GM12872 (cell line): ENCODE results near the gene LDHD.

Experiments used
- TF ChIP-seq, protein P1 (sequence below): IDR thresholded peaks from 3 replicates; pipeline ENCODE4 v1.5.1; 2011; ENCODE audit warnings: low read depth, mild to moderate bottlenecking, low read length, moderate library complexity; ENCODE audit not compliant: insufficient read depth

The LDHD gene

GRCh38 chr16:75116081-75116910 lies at the start of gene LDHD:
LDHD (minus strand) TSS chr16:75116780; CDS start chr16:75116720, 60 bp downstream.
- TF ChIP-seq, protein P1, sequence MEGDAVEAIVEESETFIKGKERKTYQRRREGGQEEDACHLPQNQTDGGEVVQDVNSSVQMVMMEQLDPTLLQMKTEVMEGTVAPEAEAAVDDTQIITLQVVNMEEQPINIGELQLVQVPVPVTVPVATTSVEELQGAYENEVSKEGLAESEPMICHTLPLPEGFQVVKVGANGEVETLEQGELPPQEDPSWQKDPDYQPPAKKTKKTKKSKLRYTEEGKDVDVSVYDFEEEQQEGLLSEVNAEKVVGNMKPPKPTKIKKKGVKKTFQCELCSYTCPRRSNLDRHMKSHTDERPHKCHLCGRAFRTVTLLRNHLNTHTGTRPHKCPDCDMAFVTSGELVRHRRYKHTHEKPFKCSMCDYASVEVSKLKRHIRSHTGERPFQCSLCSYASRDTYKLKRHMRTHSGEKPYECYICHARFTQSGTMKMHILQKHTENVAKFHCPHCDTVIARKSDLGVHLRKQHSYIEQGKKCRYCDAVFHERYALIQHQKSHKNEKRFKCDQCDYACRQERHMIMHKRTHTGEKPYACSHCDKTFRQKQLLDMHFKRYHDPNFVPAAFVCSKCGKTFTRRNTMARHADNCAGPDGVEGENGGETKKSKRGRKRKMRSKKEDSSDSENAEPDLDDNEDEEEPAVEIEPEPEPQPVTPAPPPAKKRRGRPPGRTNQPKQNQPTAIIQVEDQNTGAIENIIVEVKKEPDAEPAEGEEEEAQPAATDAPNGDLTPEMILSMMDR: no peak

DNA sequence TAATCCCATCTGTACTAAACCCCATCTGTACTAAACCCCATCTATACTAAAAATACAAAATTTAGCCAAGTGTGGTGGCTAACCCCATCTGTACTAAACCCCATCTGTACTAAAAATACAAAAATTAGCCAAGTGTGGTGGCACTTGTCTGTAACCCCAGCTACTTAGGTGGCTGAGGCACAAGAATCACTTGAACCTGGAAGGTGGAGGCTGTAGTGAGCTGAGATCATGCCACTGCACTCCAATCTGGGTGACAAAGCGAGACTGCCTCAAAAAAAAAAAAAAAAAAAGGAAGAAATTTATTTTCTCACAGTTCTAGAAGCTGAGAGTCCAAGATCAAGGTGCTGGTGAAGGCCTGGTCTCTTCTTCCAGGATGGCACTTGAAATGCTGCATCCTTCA lies 43.8 kb upstream of the LDHD start:
- TF ChIP-seq, protein P1: no peak

GRCh38 chr16:75152635-75153034 lies 36.1 kb upstream of the LDHD start:
- TF ChIP-seq, protein P1: no peak

GRCh38 chr16:75151798-75152197 lies 35.2 kb upstream of the LDHD start:
- TF ChIP-seq, protein P1: no peak

- TF ChIP-seq, protein P1: no peak
Measured at GRCh38 chr16:75148311-75149195, 32.0 kb upstream of the LDHD start, which contains the start of gene ZFP1. ZFP1 (plus strand) TSS chr16:75148524; CDS start chr16:75152952, 4,428 bp downstream.

DNA sequence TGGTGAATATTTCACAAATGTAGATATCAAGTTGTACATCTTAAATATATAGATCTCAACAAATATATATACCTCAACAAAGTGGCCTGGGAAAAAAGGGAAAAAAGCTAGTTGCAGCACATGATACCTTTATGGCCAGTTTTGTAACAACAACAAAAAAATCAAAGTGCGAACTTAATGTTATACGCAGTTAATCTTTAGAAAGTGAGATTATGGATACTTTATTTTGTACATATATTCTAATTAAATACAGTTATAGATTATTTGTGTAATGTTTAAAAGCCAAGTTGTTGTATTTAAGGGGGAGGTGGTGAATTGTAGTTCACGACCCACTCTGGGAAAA lies 31.4 kb upstream of the LDHD start:
- TF ChIP-seq, protein P1: no peak

- TF ChIP-seq, protein P1: no peak
Measured at GRCh38 chr16:75143941-75144340, 27.4 kb upstream of the LDHD start.
